Testis (tissue), 2 donors: ENCODE results near the gene TRMT44.

Source experiments
- CTCF ChIP-seq, 3 experiments: fragments of 450-650 bp in 2 of 3; fragments of 200-600 bp in 1 of 3; sonication (generic) in 1 of 3; IDR thresholded peaks; one replicate each; pipeline ENCODE4 v1.5.1; 2016 to 2019; ENCODE audit warnings: antibody characterized with exemption in 3 of 3, mild to moderate bottlenecking in 2 of 3, moderate library complexity in 1 of 3
- POLR2A ChIP-seq: fragments of 450-650 bp; IDR thresholded peaks from one replicate; pipeline ENCODE4 v1.6.1; 2017; ENCODE audit warnings: antibody characterized with exemption, mild to moderate bottlenecking, moderate library complexity

GRCh38 chr4:8405516-8405875, 35.1 kb upstream of the TRMT44 start:
- TF ChIP-seq CTCF (IDR thresholded peaks at IDR 0.05) (no peak), POLR2A (no peak)
